Dendritic cell treated with granulocyte-macrophage colony-stimulating factor and Interleukin-4, amounts not matched to agents 40 ng/mL and 50 ng/mL, for 4 days (primary cell): ENCODE measurements around the gene RAMACL.
"Not testable (repeated sequence)": the region's sequence is repeated elsewhere in the genome, so short reads cannot be mapped to it uniquely, and the experiment has no call there.

Experiments used
- H3K27ac Mint-ChIP-seq: one replicate; pipeline ENCODE4 v1.8.0; 2022; ENCODE audit warnings: mild to moderate bottlenecking, mixed read lengths
- H3K27me3 Mint-ChIP-seq: one replicate; pipeline ENCODE4 v1.8.0; 2022; ENCODE audit warnings: mild to moderate bottlenecking, mixed read lengths
- H3K36me3 Mint-ChIP-seq: one replicate; pipeline ENCODE4 v1.8.0; 2022; ENCODE audit warnings: low read depth, mixed read lengths
- H3K4me1 Mint-ChIP-seq: one replicate; pipeline ENCODE4 v1.8.0; 2022; ENCODE audit warnings: low read depth, mixed read lengths
- H3K4me3 Mint-ChIP-seq: one replicate; pipeline ENCODE4 v1.8.0; 2022; ENCODE audit warnings: mild to moderate bottlenecking, moderate library complexity, mixed read lengths
- H3K9me3 Mint-ChIP-seq: one replicate; pipeline ENCODE4 v1.8.0; 2022; ENCODE audit warnings: mixed read lengths
- intact Hi-C: fragments of 100-400 bp; cut with micrococcal nuclease; formaldehyde crosslinking; loops from one replicate; pipeline ENCODE4 v1.15.0; 2022

Gene RAMACL

GRCh38 chr6:166586424-166587156, at the start of gene RAMACL:
RAMACL (minus strand) TSS chr6:166586678; CDS start chr6:166586477, 201 bp downstream.
- H3K4me1 Mint-ChIP-seq, result peaks cover 42% of the 10 kb centered on the region
- H3K4me3 Mint-ChIP-seq, result no peak within 1 kb of the TSS
- H3K27ac Mint-ChIP-seq, result no peak within 1 kb of the TSS
- no peaks in the 10 kb centered on the region for H3K27me3 Mint-ChIP-seq
- H3K36me3 Mint-ChIP-seq, result no peaks in the 10 kb centered on the region
- intact Hi-C loops, result no loop called here
- no peaks in the 10 kb centered on the region for H3K9me3 Mint-ChIP-seq

GRCh38 chr6:166635013-166635970, 48.8 kb upstream of the RAMACL start:
- H3K4me3 Mint-ChIP-seq, result no peak overlapping the region
- H3K9me3 Mint-ChIP-seq, result no peaks in the 10 kb centered on the region
- H3K4me1 Mint-ChIP-seq, result peaks cover 32% of the 10 kb centered on the region
- H3K36me3 Mint-ChIP-seq, result no peaks in the 10 kb centered on the region
- peaks cover 41% of the 10 kb centered on the region for H3K27me3 Mint-ChIP-seq
- intact Hi-C loops, result no loop called here
- peak overlapping the region; percentile 3 for H3K27ac Mint-ChIP-seq

DNA sequence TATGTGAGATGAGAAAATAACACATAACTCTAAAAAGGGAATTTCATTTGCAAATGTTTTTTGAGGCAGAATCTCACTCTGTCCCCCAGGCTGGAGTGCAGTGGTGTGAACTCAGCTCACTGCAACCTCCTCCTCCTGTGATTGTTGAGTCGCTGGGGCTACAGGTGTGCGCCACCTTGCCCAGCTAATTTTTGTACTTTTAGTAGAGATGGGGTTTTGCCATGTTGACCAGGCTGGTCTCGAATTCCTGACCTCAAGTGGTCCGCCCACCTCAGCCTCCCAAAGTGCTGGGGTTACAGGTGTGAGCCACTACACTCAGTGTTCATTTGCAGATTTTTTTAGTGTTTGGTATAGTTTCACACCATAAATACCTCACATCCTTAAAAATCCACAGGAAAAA, 48.1 kb upstream of the RAMACL start:
- H3K4me3 Mint-ChIP-seq, H3K9me3 Mint-ChIP-seq, intact Hi-C loops, H3K27ac Mint-ChIP-seq, H3K36me3 Mint-ChIP-seq: not testable (repeated sequence)
- peaks cover 43% of the 10 kb centered on the region for H3K27me3 Mint-ChIP-seq
- H3K4me1 Mint-ChIP-seq, result peaks cover 25% of the 10 kb centered on the region

DNA sequence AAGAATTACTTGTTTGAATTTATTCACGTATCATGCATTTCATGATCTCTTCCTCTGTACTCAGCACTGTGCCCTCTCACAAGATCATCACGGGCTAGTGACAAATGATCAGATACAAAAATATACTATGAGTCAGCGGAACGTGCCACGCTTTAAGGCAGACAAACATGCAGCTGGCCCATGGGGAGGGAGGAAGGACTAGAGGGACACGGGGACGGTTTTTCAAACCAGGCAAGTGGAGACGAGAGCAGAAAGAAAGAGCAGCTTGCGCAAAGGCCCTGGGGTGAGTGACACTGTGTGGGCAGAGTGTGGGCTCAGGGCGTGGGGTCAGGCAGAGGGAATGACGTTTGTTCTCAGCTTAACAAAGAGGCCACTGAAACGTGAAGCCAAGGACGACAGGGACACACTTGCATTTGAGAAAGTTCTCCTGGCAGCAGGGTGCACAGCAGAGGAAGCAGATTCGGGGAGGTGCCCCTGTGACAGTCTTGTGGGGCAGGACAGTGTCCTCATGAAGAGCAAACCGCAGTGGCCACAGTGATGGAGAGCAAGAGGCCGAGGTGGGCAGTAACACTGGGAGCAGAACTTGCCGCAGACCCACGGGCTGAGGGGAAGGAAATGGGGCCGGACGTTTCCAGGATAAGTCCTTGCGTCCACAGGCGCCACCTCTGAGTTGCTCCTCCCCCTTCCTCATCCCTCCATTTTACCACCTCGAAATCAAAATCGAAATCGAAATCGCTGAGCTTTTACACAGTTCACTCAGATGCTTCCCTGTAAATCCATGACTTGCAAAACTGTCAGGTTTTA, 47.5 kb upstream of the RAMACL start:
- Mint-ChIP-seq H3K4me1 (peaks cover 24% of the 10 kb centered on the region), H3K36me3 (no peaks in the 10 kb centered on the region), H3K4me3 (no peak overlapping the region), H3K9me3 (no peaks in the 10 kb centered on the region), H3K27me3 (peaks cover 44% of the 10 kb centered on the region), H3K27ac (peak overlapping the region; percentile 57)
- intact Hi-C loops, result no loop called here

DNA sequence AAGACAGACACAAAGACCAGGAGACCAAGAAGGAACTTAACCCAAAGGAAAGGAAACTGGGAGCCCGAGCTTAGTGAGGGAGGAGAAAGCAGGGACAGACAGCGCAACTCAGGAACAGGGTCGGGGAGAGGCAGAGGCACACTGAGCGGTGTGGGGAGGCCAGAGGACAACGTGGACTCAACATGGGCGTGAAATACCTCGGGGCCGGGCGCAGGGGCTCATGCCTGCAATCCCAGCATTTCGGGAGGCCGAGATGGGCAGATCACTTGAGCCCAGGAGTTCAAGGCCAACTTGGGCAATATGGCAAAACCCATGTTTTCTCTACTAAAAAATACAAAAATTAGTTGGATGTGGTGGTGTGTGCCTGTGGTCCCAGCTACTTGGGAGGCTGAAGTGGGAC, 46.3 kb upstream of the RAMACL start:
- intact Hi-C loops, result no loop called here
- H3K4me3 Mint-ChIP-seq, result no peak overlapping the region
- peaks cover 36% of the 10 kb centered on the region for H3K4me1 Mint-ChIP-seq
- no peaks in the 10 kb centered on the region for H3K9me3 Mint-ChIP-seq
- H3K27me3 Mint-ChIP-seq, result peaks cover 50% of the 10 kb centered on the region
- peaks cover 5% of the 10 kb centered on the region for H3K36me3 Mint-ChIP-seq
- peak overlapping the region; percentile 14 for H3K27ac Mint-ChIP-seq

DNA sequence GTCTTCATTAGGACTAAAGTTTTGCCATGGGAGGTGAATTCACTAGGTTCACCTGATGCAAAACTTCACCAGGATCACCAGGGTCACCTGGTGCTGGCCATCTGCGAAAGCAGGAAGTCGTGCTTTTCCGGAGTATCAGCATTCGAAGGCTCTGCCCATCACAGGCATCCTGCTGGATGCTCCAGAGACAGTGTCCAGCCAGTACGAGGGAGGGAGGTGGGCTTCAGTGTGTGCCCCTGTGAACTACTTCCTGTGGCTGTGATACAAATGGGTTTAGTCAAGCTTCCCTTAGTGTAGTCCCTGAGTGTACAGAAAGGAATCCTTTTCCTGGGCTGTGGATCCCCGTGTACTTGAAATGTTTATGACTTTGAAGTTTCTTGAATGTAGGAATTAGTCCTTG, 44.0 kb upstream of the RAMACL start:
- intact Hi-C loops, result no loop called here
- Mint-ChIP-seq H3K36me3 (peaks cover 6% of the 10 kb centered on the region), H3K27ac (no peak overlapping the region), H3K4me3 (no peak overlapping the region), H3K27me3 (peaks cover 55% of the 10 kb centered on the region), H3K9me3 (no peaks in the 10 kb centered on the region), H3K4me1 (peaks cover 40% of the 10 kb centered on the region)

- no peak overlapping the region for H3K4me3 Mint-ChIP-seq
- peaks cover 40% of the 10 kb centered on the region for H3K4me1 Mint-ChIP-seq
- intact Hi-C loops, result loop anchor here (10.0 kb wide), 1 partner anchor 375 kb away; no protein-coding TSS in a partner anchor
- H3K9me3 Mint-ChIP-seq, result no peaks in the 10 kb centered on the region
- H3K36me3 Mint-ChIP-seq, result peaks cover 6% of the 10 kb centered on the region
- no peak overlapping the region for H3K27ac Mint-ChIP-seq
- H3K27me3 Mint-ChIP-seq, result peaks cover 60% of the 10 kb centered on the region
These were observed 43.1 kb upstream of the RAMACL start for GRCh38 chr6:166629628-166630027.

DNA sequence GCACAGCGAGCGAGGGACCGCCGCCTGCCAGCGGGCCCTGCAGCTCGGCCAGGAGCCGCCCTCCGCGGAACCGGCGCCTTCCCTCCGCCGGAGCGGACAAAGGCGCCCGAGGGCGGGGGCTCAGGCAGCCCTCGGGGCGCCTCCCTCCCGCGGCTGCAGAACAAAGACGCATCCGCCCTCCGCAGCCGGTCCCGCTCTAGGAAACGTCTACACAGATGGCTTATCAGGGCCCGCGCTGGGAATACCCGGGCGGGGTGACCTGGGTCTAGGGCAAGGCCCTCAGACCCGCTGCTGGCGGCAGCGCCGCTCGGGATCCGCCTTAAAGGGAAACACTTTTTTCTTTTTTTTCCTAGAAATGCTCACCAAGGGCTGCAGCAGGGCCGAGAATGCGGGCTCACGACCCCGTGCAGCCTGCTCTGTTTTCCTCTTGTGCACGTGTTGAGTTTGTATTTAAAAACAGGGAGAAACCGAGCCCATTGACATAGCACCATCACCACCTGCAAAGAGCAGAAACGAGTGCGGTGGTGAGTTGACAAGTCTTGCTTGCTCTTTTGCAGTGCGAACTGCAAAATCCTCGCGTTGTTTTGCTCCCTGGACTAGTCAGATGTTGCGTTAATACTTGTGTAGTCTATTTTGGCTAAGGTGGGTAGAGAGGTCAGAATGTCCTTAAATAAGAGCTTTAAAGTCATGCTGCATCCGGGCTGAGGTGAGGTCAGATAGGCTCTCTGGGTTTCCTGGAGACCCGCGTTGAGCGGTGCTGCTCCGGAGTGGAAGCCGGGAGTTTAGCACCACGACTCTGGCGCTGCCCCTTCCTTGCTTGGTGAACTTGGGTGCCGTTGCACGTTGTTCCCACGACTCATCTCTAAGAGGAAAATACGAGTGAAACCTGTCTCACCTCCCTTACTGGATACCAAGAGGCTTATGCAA, 41.7 kb upstream of the RAMACL start:
- peaks cover 56% of the 10 kb centered on the region for H3K27me3 Mint-ChIP-seq
- peaks cover 37% of the 10 kb centered on the region for H3K4me1 Mint-ChIP-seq
- intact Hi-C loops, result loop anchor here (2.0 to 10.0 kb wide), 4 partner anchors 139 to 377 kb away; partner anchors contain the start of gene RNASET2

DNA sequence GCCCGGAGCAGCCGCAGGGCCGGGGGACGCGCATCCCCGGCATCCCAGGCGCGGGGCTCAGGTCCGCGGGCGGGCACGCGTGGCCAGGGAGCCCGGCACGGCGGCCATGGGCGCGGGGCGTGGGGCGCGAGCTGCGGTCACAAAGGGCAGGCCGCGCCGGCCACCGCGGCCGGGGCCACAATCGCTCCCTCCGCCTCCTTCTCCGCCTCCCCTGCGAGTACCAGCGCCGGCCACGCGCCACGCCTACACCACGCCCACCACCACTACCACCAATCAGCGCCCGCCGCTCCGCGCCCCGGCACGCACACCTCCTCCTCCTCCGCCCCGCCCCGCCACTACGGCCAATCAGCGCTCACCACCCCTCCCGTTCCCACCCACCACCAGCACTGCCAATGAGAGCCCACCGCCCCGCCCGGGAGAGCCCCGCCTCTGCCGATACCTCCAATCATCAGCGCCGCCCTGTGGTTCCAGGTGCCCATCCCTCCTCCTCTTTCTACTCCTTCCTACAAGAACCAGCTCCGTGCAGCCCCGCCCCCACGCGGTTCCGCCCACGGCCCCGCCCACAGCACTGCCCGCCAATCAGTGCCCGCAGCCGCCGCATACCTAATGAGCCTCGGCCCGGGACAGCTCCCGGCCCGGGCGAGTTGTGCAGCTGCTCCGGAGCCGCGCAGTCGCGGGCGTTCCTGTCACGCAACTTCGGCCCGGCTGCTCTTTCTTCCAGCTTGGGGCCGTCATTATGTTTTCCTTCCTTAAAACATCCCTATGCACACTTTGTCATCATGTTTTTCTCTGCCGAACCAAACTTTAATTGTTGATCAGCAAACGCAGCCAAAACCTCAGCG, 40.8 kb upstream of the RAMACL start, which contains the start of gene RPS6KA2:
Gene RPS6KA2, minus strand, starts transcription at position 219 of the 842 bp plus-strand sequence. CDS start 232 bp downstream, outside the sequence.
- Mint-ChIP-seq H3K36me3 (peaks cover 6% of the 10 kb centered on the region), H3K27me3 (peaks cover 51% of the 10 kb centered on the region), H3K4me3 (peak within 1 kb of the TSS; percentile 88), H3K9me3 (no peaks in the 10 kb centered on the region), H3K27ac (peak within 1 kb of the TSS; percentile 94), H3K4me1 (peaks cover 30% of the 10 kb centered on the region)
- intact Hi-C loops, result loop anchor here (2.0 to 10.0 kb wide), 4 partner anchors 138 to 378 kb away; partner anchors contain the start of gene RNASET2

More for the DNA sequence above, 41.7 kb upstream of the RAMACL start:
- Mint-ChIP-seq H3K36me3 (peaks cover 6% of the 10 kb centered on the region), H3K27ac (peak overlapping the region; percentile 94), H3K9me3 (no peaks in the 10 kb centered on the region), H3K4me3 (peak overlapping the region; percentile 88)

DNA sequence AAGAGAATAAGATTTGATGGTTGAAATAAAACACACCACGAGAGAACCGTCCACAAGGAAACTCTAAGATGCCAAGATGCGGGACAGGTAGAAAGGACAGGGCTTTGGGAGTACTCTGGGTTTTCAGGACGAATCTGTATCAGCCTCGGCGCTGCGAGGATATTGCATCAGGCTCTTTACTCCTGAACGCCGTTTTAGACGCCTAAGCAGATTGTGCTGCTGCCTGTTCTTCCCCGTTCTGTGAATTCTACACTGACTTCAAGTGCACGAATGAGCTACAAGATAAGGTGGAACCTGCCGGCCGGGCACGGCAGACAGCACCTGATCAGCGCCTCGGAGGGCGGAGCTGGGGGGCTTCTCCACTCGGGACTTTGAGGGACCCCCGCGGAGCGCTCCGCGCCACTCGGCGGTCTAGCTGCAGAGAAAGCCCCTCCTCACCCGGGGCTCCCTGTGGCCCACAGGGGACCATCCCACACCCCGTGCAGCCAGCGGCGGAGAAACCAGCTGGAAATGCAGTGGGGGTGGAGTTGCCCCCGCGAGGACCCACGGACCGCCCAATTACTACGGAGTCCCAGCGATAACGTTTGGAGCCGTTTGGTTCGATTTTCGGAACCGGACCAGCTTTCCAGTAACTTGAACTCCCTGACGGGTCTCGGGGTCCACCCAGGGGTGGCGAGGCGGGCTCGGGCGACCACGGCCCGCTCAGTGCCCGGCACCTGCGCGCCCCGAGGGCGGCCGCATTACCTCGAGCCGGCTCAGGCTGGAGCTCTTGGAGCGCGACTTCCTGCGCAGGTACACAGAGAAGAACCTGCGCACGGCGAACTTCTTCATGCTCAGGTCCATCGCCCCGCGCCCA, 39.9 kb upstream of the RAMACL start:
- H3K9me3 Mint-ChIP-seq, result no peaks in the 10 kb centered on the region
- intact Hi-C loops, result loop anchor here (2.0 to 10.0 kb wide), 4 partner anchors 138 to 378 kb away; partner anchors contain the start of gene RNASET2
- peaks cover 37% of the 10 kb centered on the region for H3K4me1 Mint-ChIP-seq
- peak overlapping the region; percentile 77 for H3K4me3 Mint-ChIP-seq
- peak overlapping the region; percentile 94 for H3K27ac Mint-ChIP-seq
- peaks cover 48% of the 10 kb centered on the region for H3K27me3 Mint-ChIP-seq
- peaks cover 6% of the 10 kb centered on the region for H3K36me3 Mint-ChIP-seq

DNA sequence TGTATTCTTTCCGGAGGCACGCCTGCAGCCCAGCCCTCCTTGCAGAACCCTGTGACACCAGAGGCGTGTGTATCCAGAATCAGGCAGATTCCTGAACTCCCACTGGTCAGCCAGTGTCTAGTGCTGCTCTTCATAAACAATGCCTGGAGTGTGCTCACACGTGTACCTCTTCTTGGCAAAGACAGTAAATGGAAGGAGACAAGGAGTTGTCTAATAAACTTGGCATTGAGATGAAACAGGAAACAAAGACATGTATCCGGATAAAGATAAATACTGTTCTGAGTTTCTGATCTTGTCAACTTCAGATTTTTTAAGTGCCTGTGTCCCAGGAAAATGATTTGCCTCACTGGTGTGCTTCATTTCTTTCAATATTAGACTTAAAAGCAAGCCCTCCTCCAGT, 38.9 kb upstream of the RAMACL start:
- H3K27me3 Mint-ChIP-seq, result peaks cover 40% of the 10 kb centered on the region
- no peak overlapping the region for H3K4me3 Mint-ChIP-seq
- H3K36me3 Mint-ChIP-seq, result peaks cover 6% of the 10 kb centered on the region

More for the DNA sequence above, 38.9 kb upstream of the RAMACL start:
- intact Hi-C loops, result loop anchor here (10.0 kb wide), 1 partner anchor 379 kb away; no protein-coding TSS in a partner anchor
- Mint-ChIP-seq H3K4me1 (peaks cover 37% of the 10 kb centered on the region), H3K9me3 (no peaks in the 10 kb centered on the region), H3K27ac (no peak overlapping the region)
